WTC11 (cell line): ENCODE results near the gene EFNA5.

ENCODE experiments used
- CREB1 ChIP-seq: sonication (generic); formaldehyde crosslinking; IDR thresholded peaks from 2 replicates; pipeline ENCODE4 v1.8.0; 2023; ENCODE audit warnings: mild to moderate bottlenecking, missing genetic modification reagents
- EMX1 ChIP-seq: fragments of 250-450 bp; sonication (Bioruptor Pico); IDR thresholded peaks from 2 replicates; pipeline ENCODE4 v1.8.0; 2021; ENCODE audit warnings: mild to moderate bottlenecking
- ESRRA ChIP-seq: sonication (generic); formaldehyde crosslinking; IDR thresholded peaks from 2 replicates; pipeline ENCODE4 v1.8.1; 2022; ENCODE audit warnings: mild to moderate bottlenecking, missing genetic modification reagents, borderline replicate concordance
- ETV6 ChIP-seq: sonication (generic); formaldehyde crosslinking; IDR thresholded peaks from 2 replicates; pipeline ENCODE4 v1.8.1; 2022; ENCODE audit warnings: mild to moderate bottlenecking, missing genetic modification reagents
- FOXK1 ChIP-seq: sonication (generic); formaldehyde crosslinking; IDR thresholded peaks from 2 replicates; pipeline ENCODE4 v1.8.0; 2022; ENCODE audit warnings: mild to moderate bottlenecking, moderate library complexity, missing genetic modification reagents
- GABPB1 ChIP-seq: sonication (generic); formaldehyde crosslinking; IDR thresholded peaks from 2 replicates; pipeline ENCODE4 v1.8.1; 2023; ENCODE audit warnings: mild to moderate bottlenecking, missing genetic modification reagents
- SMAD3 ChIP-seq: sonication (generic); formaldehyde crosslinking; IDR thresholded peaks from 2 replicates; pipeline ENCODE4 v1.8.0; 2022; ENCODE audit warnings: missing genetic modification reagents, mild to moderate bottlenecking, borderline replicate concordance
- SP1 ChIP-seq: sonication (generic); formaldehyde crosslinking; conservative IDR thresholded peaks from 2 replicates; pipeline ENCODE4 v1.8.1; 2022; ENCODE audit warnings: missing genetic modification reagents
- ZNF232 ChIP-seq: sonication (generic); formaldehyde crosslinking; IDR thresholded peaks from 2 replicates; pipeline ENCODE4 v1.8.0; 2022; ENCODE audit warnings: mild to moderate bottlenecking, missing genetic modification reagents
- ZNF423 ChIP-seq: fragments of 250-450 bp; sonication (Bioruptor Pico); IDR thresholded peaks from 2 replicates; pipeline ENCODE4 v2.1.2; 2022; ENCODE audit warnings: mild to moderate bottlenecking, moderate library complexity
- TF ChIP-seq, protein P1 (sequence below): sonication (generic); formaldehyde crosslinking; conservative IDR thresholded peaks from 2 replicates; pipeline ENCODE4 v1.8.1; 2022; ENCODE audit warnings: mild to moderate bottlenecking, missing genetic modification reagents
- TF ChIP-seq, protein P2 (sequence below): sonication (generic); formaldehyde crosslinking; IDR thresholded peaks from 2 replicates; pipeline ENCODE4 v1.8.0; 2022; ENCODE audit warnings: mild to moderate bottlenecking, missing genetic modification reagents
- TF ChIP-seq, protein P3 (sequence below): sonication (generic); formaldehyde crosslinking; IDR thresholded peaks from 2 replicates; pipeline ENCODE4 v1.8.0; 2022; ENCODE audit warnings: mild to moderate bottlenecking, missing genetic modification reagents
- TF ChIP-seq, protein P4 (sequence below): fragments of 200-600 bp; IDR thresholded peaks from 2 replicates; pipeline ENCODE4 v1.8.0; 2022; ENCODE audit warnings: antibody characterized with exemption

DNA sequence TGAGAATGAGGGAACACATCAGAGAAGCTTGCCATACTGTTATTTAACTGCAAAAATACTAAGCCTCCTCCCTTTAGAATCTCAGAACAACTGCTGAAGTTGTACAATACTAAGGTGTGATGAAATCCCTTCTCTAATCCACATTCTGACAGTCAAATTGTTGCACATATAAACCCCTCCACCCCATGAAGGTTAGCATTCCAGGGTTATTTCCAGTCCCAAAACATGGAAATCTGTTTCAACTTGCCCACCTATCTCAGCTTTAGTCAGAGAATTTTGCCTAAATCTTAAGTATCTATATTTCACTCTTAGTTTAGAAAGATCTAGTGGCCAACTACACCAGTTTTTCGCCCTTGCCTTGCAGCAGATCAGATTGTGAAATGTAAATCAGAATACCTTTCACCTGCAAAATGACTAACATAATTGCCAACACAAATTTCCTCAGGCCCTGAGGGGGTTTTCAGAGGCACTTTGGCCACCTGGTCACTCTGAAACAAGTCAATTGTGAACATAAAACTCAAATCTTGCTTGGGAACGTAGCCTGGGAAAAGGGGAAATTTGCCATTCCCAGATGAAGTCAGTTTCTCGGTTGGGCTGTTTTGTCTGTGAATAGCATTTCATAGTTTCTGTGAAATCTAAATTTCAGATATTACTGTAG lies 93.9 kb downstream of the EFNA5 start:
- TF ChIP-seq EMX1 (CRISPR knock-in tag) (no peak), CREB1 (no peak), GABPB1 (CRISPR knock-in tag) (no peak), ETV6 (CRISPR knock-in tag) (no peak), FOXK1 (CRISPR knock-in tag) (no peak), SMAD3 (CRISPR knock-in tag) (no peak), ZNF232 (CRISPR knock-in tag) (no peak), ZNF423 (no peak), ESRRA (no peak), SP1 (CRISPR knock-in tag) (no peak)
- TF ChIP-seq, protein P1, sequence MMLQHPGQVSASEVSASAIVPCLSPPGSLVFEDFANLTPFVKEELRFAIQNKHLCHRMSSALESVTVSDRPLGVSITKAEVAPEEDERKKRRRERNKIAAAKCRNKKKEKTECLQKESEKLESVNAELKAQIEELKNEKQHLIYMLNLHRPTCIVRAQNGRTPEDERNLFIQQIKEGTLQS (CRISPR knock-in tag), result no peak
- TF ChIP-seq, protein P2, sequence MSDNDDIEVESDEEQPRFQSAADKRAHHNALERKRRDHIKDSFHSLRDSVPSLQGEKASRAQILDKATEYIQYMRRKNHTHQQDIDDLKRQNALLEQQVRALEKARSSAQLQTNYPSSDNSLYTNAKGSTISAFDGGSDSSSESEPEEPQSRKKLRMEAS, result no peak
- TF ChIP-seq, protein P3, sequence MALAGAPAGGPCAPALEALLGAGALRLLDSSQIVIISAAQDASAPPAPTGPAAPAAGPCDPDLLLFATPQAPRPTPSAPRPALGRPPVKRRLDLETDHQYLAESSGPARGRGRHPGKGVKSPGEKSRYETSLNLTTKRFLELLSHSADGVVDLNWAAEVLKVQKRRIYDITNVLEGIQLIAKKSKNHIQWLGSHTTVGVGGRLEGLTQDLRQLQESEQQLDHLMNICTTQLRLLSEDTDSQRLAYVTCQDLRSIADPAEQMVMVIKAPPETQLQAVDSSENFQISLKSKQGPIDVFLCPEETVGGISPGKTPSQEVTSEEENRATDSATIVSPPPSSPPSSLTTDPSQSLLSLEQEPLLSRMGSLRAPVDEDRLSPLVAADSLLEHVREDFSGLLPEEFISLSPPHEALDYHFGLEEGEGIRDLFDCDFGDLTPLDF (CRISPR knock-in tag), result no peak
- TF ChIP-seq, protein P4, sequence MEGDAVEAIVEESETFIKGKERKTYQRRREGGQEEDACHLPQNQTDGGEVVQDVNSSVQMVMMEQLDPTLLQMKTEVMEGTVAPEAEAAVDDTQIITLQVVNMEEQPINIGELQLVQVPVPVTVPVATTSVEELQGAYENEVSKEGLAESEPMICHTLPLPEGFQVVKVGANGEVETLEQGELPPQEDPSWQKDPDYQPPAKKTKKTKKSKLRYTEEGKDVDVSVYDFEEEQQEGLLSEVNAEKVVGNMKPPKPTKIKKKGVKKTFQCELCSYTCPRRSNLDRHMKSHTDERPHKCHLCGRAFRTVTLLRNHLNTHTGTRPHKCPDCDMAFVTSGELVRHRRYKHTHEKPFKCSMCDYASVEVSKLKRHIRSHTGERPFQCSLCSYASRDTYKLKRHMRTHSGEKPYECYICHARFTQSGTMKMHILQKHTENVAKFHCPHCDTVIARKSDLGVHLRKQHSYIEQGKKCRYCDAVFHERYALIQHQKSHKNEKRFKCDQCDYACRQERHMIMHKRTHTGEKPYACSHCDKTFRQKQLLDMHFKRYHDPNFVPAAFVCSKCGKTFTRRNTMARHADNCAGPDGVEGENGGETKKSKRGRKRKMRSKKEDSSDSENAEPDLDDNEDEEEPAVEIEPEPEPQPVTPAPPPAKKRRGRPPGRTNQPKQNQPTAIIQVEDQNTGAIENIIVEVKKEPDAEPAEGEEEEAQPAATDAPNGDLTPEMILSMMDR, result no peak
